ENCODE data around the gene SAPCD2. TPM values are rescaled to one million over a fixed set of nuclear protein-coding genes. Genes with fewer than 3 reads are reported as not detected.

The SAPCD2 gene
- total and polyA plus RNA-seq, 2 of the 8 experiments (the other 6 are each of a cell fraction or from before 2014, with no cell fraction given), result 12.7 to 32.1 TPM

GRCh38 chr9:137096785-137097546 is 26.6 kb upstream of the SAPCD2 start (continued):
- no peak for TF ChIP-seq CHD7 (IDR thresholded peaks at IDR 0.05; ENCODE audit: insufficient replicate concordance, low read length)
- TF ChIP-seq SUZ12 (IDR thresholded peaks at IDR 0.05; ENCODE audit: low read length), result no peak
- no peak for TF ChIP-seq SIN3A (conservative IDR thresholded peaks at IDR 0.05 in 1 of 2, IDR thresholded peaks at IDR 0.05 in 1 of 2; ENCODE audit: low read depth in 1 of 2, low read length in 2 of 2)
